Upper lobe of left lung (tissue), 6 donors: Measurements from ENCODE around the gene PLEKHA5. TPM values are rescaled to one million over a fixed set of nuclear protein-coding genes. Genes with fewer than 3 reads are reported as not detected.

Experiments
- ATAC-seq, 2 donors: fragments of 200-7000 bp; cut with Tn5 transposase; one replicate each; pipeline ENCODE4 v1.9.1; 2022; ENCODE audit warnings: mild to moderate bottlenecking in 2 of 2, moderate library complexity in 2 of 2; ENCODE audit not compliant: low FRiP score in 2 of 2
- DNase-seq, 2 donors: peaks; one replicate each; pipeline ENCODE4 v3.0.0-alpha.2; 2019 to 2020
- H3K27ac ChIP-seq, 4 donors: fragments of 200-600 bp; sonication (generic); one replicate each; pipeline ENCODE4 v1.5.1; 2016 to 2019
- H3K27me3 ChIP-seq, 4 donors: fragments of 200-600 bp; sonication (generic); one replicate each; pipeline ENCODE4 v1.5.1; 2017 to 2019
- H3K36me3 ChIP-seq, 4 donors: fragments of 200-600 bp; sonication (generic); one replicate each; pipeline ENCODE4 v1.5.1; 2016 to 2019
- H3K4me1 ChIP-seq, 4 donors: fragments of 200-600 bp; sonication (generic); one replicate each; pipeline ENCODE4 v1.5.1; 2018 to 2019
- H3K4me3 ChIP-seq, 4 donors: fragments of 200-600 bp; sonication (generic); one replicate each; pipeline ENCODE4 v1.5.1; 2017 to 2019; ENCODE audit warnings: mild to moderate bottlenecking in 2 of 4, moderate library complexity in 1 of 4
- H3K9me3 ChIP-seq, 4 donors: fragments of 200-600 bp; sonication (generic); one replicate each; pipeline ENCODE4 v1.5.1; 2018 to 2019
- CTCF ChIP-seq, 6 experiments: fragments of 450-650 bp in 4 of 6; fragments of 200-600 bp in 2 of 6; sonication (generic) in 2 of 6; IDR thresholded peaks; one replicate each; pipeline ENCODE4 v1.5.1; 2016 to 2019; ENCODE audit warnings: antibody characterized with exemption in 6 of 6
- EP300 ChIP-seq, 4 donors: sonication (generic); formaldehyde crosslinking; IDR thresholded peaks; one replicate each; pipeline ENCODE4 v1.5.1; 2017; ENCODE audit warnings: antibody characterized with exemption in 4 of 4, control low read depth in 2 of 4
- POLR2A ChIP-seq, 4 donors: fragments of 450-650 bp; IDR thresholded peaks; one replicate each; pipeline ENCODE4 v1.5.1; 2016 to 2017; ENCODE audit warnings: antibody characterized with exemption in 4 of 4, mild to moderate bottlenecking in 2 of 4
- POLR2AphosphoS5 ChIP-seq, 2 donors: sonication (generic); formaldehyde crosslinking; IDR thresholded peaks; one replicate each; pipeline ENCODE4 v1.5.1; 2017; ENCODE audit warnings: antibody characterized with exemption in 2 of 2
- WGBS, 2 donors: methylation state at CpG; one replicate each; pipeline ENCODE4 v1.1.5; 2017 to 2018; 5-methylcytosine and 5-hydroxymethylcytosine counted together
- total RNA-seq, 6 donors: library from RNA; depleted of rRNA in 4 of 6; stranded (reverse); fragments of >200 nt in 4 of 6; gene quantifications; one replicate each; pipeline versions ENCODE4 v1.1.0 to v1.2.1, GENCODE V29; 2016 to 2021
- donor health status: DM: no; HTN: no; CAD: no; lungs with moderate emphysema.
- donor health status: DM: no; HTN: yes; CAD: no; lungs with severe emphysema.

PLEKHA5 gene
- total RNA-seq, 6 donors from 2014 or later, result 18.5 to 89.6 (median 25.9) TPM

- ATAC-seq (no peak), DNase-seq (no peak)
- H3K9me3 ChIP-seq, result no peaks in the 10 kb centered on the region
- TF ChIP-seq EP300 (IDR thresholded peaks at IDR 0.05) (no peak), CTCF (IDR thresholded peaks at IDR 0.05) (no peak), POLR2A (IDR thresholded peaks at IDR 0.05) (no peak), POLR2AphosphoS5 (IDR thresholded peaks at IDR 0.05) (no peak)
- H3K27me3 ChIP-seq, result no peaks in the 10 kb centered on the region
- peaks cover 0 to 34% (median 10%) of the 10 kb centered on the region in 4 donors for H3K36me3 ChIP-seq
- H3K27ac ChIP-seq, result no peak overlapping the region
- 92% methylated on average over 2 of the region's 2 CpGs for WGBS, 2 donors
- H3K4me1 ChIP-seq, result no peaks in the 10 kb centered on the region
- no peak overlapping the region for H3K4me3 ChIP-seq
These were observed 221.8 kb downstream of the PLEKHA5 start for GRCh38 chr12:19351346-19351745.

DNA sequence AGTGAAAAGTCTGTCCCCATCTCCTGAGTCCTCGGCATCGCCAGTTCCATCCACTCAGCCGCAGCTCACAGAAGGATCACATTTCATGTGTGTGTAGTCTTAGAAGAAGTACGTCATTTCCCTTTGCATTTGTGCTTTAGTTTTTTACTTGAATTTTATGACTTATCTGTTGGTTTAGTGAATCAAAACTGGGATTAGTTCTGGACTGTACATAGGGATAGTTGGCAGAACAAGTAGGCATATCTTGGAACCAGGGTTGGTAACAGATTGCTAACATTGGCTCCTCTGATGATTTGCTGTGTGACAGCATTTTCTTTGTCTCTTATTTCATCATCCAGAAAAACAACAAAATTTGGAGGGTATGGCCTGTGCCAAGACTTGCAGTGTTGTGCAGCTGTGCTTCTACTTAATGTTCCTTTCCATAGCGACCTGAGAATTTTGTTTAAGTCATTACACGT, 240.2 kb downstream of the PLEKHA5 start:
- H3K27me3 ChIP-seq, result no peaks in the 10 kb centered on the region
- WGBS, 2 donors, result 80 to 94% methylated on average over 6 of the region's 6 CpGs
- H3K27ac ChIP-seq, result peak overlapping the region in 1 of 4 donors; percentile 35
- DNase-seq (no peak), ATAC-seq (no peak)
- TF ChIP-seq EP300 (IDR thresholded peaks at IDR 0.05), result no peak
- TF ChIP-seq POLR2A (IDR thresholded peaks at IDR 0.05), result no peak
- no peak for TF ChIP-seq CTCF (IDR thresholded peaks at IDR 0.05)
- no peak for TF ChIP-seq POLR2AphosphoS5 (IDR thresholded peaks at IDR 0.05)
- no peak overlapping the region for H3K4me3 ChIP-seq
- no peaks in the 10 kb centered on the region for H3K9me3 ChIP-seq
- peaks cover 7 to 47% (median 17%) of the 10 kb centered on the region in 4 donors for H3K36me3 ChIP-seq
- no peaks in the 10 kb centered on the region for H3K4me1 ChIP-seq

GRCh38 chr12:19373586-19373985, 244.1 kb downstream of the PLEKHA5 start:
- H3K27ac ChIP-seq, result no peak overlapping the region
- peaks cover 0 to 24% (median 4%) of the 10 kb centered on the region in 4 donors for H3K36me3 ChIP-seq
- H3K4me3 ChIP-seq, result no peak overlapping the region
- no peak for TF ChIP-seq EP300 (IDR thresholded peaks at IDR 0.05)
- no peak for TF ChIP-seq POLR2A (IDR thresholded peaks at IDR 0.05)
- no peak for TF ChIP-seq POLR2AphosphoS5 (IDR thresholded peaks at IDR 0.05)
- TF ChIP-seq CTCF (IDR thresholded peaks at IDR 0.05), result no peak
- no peaks in the 10 kb centered on the region for H3K27me3 ChIP-seq
- H3K9me3 ChIP-seq, result no peaks in the 10 kb centered on the region
- no peak for DNase-seq
- no peaks in the 10 kb centered on the region for H3K4me1 ChIP-seq
- 91 to 93% methylated on average over 4 of the region's 4 CpGs for WGBS, 2 donors
- no peak for ATAC-seq

GRCh38 chr12:19375888-19376287, 246.4 kb downstream of the PLEKHA5 start:
- Histone ChIP-seq H3K27me3 (no peaks in the 10 kb centered on the region), H3K36me3 (peaks cover 0 to 20% (median 4%) of the 10 kb centered on the region in 4 donors), H3K4me3 (no peak overlapping the region), H3K9me3 (no peaks in the 10 kb centered on the region), H3K27ac (no peak overlapping the region), H3K4me1 (no peaks in the 10 kb centered on the region)
- ATAC-seq, result no peak
- no peak for DNase-seq
- TF ChIP-seq CTCF (IDR thresholded peaks at IDR 0.05) (no peak), POLR2A (IDR thresholded peaks at IDR 0.05) (no peak), POLR2AphosphoS5 (IDR thresholded peaks at IDR 0.05) (no peak), EP300 (IDR thresholded peaks at IDR 0.05) (no peak)
- 81% methylated on average over 2 of the region's 2 CpGs for WGBS, 2 donors

GRCh38 chr12:19376691-19377090, 247.2 kb downstream of the PLEKHA5 start:
- no peak for TF ChIP-seq EP300 (IDR thresholded peaks at IDR 0.05)
- TF ChIP-seq POLR2AphosphoS5 (IDR thresholded peaks at IDR 0.05), result no peak
- no peak for TF ChIP-seq POLR2A (IDR thresholded peaks at IDR 0.05)
- TF ChIP-seq CTCF (IDR thresholded peaks at IDR 0.05), result no peak
- no peaks in the 10 kb centered on the region for H3K27me3 ChIP-seq
- H3K4me3 ChIP-seq, result no peak overlapping the region
- no peaks in the 10 kb centered on the region for H3K4me1 ChIP-seq
- no peak overlapping the region for H3K27ac ChIP-seq
- ATAC-seq (no peak), DNase-seq (no peak)
- WGBS, 2 donors, result 89 to 91% methylated on average over 5 of the region's 5 CpGs
- H3K9me3 ChIP-seq, result no peaks in the 10 kb centered on the region
- peaks cover 0 to 13% (median 2%) of the 10 kb centered on the region in 4 donors for H3K36me3 ChIP-seq
